ENCODE measurements around the gene SLC30A5.
"Not testable (repeated sequence)": the region's sequence is repeated elsewhere in the genome, so short reads cannot be mapped to it uniquely, and the experiment has no call there.

SLC30A5 gene

GRCh38 chr5:69093771-69094482 is at the start of gene SLC30A5:
SLC30A5 (plus strand) TSS chr5:69094014; CDS start chr5:69094256, 242 bp downstream.
- in situ Hi-C loops (cut with MboI; ENCODE audit: low sequenced_read_pairs): no loop called here

DNA sequence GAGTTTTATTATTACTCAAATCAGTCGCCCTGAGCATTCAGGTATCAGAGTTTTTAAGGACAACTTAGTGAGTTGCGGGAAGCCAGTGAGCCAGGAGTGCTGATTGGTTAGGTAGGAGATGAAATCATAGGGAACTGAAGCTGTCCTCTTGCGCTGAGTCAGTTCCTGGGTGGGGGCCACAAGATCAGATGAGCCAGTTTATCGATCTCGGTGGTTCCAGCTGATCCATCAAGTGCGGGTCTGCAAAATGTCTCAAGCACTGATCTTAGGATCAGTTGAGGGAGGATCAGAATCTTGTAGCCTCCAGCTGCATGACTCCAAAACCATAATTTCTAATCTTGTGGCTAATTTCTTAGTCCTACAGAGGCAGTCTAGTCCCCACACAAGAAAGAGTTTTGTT is 48.6 kb upstream of the SLC30A5 start:
- in situ Hi-C loops (cut with MboI; ENCODE audit: low sequenced_read_pairs): not testable (repeated sequence)

GRCh38 chr5:69046375-69046957 is 47.3 kb upstream of the SLC30A5 start:
- in situ Hi-C loops (cut with MboI; ENCODE audit: low sequenced_read_pairs): no loop called here

DNA sequence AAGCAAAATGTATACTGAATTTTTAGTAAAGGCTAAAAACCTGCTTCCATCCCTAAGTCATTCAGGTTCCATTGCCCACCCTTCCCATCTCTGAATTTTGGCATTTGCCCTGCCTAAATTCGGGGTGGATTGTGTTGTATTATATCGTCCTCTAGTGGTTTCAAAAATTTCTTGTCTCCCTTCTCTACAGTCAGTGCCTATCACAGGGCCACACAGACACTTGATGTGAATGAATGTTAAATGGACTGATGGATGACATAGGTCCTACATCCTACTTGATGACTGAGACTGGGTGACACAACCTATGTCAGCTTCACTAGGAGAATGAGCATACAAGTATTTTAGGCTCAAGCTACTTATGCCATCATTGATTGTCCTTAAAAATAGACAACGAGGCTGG is 45.6 kb upstream of the SLC30A5 start:
- in situ Hi-C loops (cut with MboI; ENCODE audit: low sequenced_read_pairs): no loop called here

DNA sequence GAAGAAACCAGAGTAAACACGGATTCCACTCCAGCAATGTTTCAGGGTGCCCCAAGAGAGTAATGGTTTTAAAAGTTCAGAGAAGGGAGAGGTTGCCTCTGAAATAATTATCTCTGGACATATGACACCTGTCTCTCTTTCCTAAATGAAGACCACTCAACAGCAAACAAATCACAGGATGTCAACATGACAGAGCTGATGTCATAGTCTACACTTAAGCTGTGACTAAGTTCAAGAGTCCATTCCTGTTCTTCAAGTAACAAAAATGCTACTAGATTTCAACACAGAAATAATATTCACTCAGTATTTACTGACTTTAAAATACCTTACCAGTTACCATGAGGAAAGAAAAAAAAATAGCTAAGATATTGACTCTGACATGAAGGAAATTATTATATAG is 44.7 kb upstream of the SLC30A5 start:
- in situ Hi-C loops (cut with MboI; ENCODE audit: low sequenced_read_pairs): no loop called here

DNA sequence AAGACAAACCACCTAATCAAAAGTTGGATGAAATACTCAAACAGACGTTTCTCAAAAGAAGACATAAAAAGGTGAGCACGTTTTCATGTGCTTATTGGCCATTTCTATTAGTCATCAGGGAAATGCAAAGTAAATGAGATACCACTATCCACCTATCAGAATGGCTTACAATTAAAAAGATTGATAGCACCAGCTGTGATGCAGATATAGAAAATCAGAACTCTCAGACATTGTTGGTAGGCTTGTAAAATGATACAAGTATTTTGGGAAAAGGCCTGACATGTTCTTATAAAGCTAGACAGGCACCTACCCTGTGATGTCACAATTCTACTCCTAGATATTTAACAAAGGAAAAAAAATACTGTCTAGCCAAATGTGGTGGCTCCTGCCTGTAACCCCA is 44.0 kb upstream of the SLC30A5 start:
- in situ Hi-C loops (cut with MboI; ENCODE audit: low sequenced_read_pairs): no loop called here

DNA sequence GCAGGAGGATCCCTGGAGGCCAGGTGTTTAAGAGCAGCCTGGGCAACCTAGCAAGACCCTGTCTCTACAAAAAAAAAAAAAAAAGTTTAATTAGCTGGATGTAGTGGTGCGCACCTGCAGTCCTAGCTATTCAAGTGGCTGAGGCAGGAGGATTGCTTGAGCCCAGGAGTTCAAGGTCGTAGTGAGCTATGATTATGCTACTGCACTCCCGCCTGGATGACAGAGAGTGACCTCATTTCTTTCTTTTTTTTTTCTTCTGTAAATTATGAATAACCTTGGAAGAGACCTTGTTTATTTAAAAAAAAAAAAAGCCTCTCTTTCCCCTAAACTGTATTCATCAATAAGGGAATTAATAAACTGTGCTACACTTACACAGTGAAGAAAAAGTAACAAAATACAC is 43.6 kb upstream of the SLC30A5 start:
- in situ Hi-C loops (cut with MboI; ENCODE audit: low sequenced_read_pairs): no loop called here

DNA sequence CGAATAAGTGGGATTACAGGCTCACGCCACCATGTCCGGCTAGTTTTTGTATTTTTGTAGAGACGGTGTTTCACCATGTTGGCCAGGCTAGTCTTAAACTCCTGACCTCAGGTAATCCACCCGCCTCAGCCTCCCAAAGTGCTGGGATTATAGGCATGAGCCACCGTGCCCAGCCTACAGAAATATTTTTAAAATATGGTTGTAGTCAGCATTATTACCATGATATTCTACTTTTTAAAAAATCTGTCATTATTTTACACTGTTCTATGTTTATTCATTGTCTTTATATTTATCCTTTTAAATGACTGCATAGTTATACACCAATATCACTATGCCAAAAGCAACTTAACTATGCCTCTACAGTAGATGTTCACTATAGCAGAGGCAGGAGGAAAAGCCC is 41.6 kb upstream of the SLC30A5 start:
- in situ Hi-C loops (cut with MboI; ENCODE audit: low sequenced_read_pairs): no loop called here

GRCh38 chr5:69074664-69075521 is 18.9 kb upstream of the SLC30A5 start:
- in situ Hi-C loops (cut with MboI; ENCODE audit: low sequenced_read_pairs): no loop called here

- in situ Hi-C loops (cut with MboI; ENCODE audit: low sequenced_read_pairs): no loop called here
These were observed 18.2 kb upstream of the SLC30A5 start for GRCh38 chr5:69075522-69076179.

- in situ Hi-C loops (cut with MboI; ENCODE audit: low sequenced_read_pairs): no loop called here
These were observed 14.8 kb upstream of the SLC30A5 start for GRCh38 chr5:69078921-69079540.

DNA sequence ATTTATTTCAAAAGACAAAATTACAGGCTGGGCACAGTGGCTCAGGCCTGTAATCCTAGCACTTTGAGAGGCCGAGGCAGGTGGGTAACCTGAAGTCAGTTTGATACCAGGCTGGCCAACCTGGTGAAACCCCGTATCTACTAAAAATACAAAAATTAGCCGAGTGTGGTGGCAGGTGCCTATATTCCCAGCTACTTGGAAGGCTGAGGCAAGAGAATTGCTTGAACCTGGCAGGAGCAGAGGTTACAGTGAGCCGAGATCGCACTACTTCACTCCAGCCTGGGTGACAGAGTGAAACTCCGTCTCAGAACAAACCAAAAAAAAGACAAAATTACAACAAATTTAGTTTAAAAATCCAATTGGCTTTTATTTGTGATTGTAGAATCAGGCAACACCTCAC is 14.3 kb upstream of the SLC30A5 start:
- in situ Hi-C loops (cut with MboI; ENCODE audit: low sequenced_read_pairs): no loop called here

DNA sequence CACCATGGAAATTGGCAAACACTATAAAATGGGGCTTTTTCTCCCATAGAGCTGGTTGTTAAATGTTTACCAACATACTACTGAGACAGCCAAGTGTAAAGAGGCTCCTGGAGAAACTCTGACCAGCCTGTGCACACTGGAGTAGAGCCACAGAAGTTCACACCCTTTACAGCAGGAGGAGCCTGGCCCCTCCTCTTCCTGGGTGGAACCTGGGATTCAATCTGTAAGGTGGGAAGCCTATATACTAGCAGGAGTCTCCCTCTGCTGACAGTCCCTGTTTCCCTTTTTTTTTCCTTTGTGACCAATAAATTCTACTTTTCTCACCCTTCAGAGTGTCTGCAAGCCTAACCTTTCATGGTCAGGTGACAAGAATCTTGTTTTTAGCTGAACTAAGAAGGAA is 10.4 kb upstream of the SLC30A5 start:
- in situ Hi-C loops (cut with MboI; ENCODE audit: low sequenced_read_pairs): no loop called here

GRCh38 chr5:69084195-69084594 is 9.6 kb upstream of the SLC30A5 start:
- in situ Hi-C loops (cut with MboI; ENCODE audit: low sequenced_read_pairs): no loop called here

DNA sequence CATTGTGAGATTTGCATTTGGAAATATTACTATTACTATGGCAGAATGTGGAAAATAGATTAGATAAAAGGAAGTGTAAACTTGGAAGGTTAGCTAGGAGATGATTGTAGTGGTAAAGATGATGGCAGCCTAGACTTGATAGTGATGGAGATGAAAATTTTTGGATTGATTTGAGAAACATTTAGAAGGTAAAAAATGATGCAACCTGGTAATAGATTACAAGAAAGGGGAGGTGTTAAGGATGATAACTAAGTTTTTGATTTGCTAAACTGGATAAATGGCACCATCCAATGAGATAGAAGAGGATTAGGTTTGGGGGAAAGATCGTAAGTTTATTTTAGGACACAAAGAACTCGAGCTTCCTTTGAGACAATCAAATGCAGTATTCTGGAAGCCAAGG is 8.9 kb upstream of the SLC30A5 start:
- in situ Hi-C loops (cut with MboI; ENCODE audit: low sequenced_read_pairs): no loop called here

- in situ Hi-C loops (cut with MboI; ENCODE audit: low sequenced_read_pairs): no loop called here
These were observed 7.6 kb upstream of the SLC30A5 start for GRCh38 chr5:69086206-69086605.

DNA sequence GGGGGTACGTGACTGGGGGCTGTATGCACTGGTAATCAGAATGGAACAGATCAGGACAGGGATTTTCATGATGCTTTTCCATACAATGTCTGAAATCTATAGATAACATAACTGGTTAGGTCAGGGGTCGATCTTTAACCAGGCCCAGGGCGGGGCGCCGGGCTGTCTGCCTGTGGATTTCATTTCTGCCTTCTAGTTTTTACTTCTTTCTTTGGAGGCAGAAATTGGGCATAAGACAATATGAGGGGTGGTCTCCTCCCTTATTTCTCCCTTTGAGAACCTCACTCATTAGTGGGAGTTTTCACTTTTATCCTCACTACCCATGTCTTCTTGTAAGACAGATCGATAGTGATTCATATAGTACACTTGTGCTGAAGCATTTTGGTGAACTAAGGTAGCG is 5.8 kb upstream of the SLC30A5 start:
- in situ Hi-C loops (cut with MboI; ENCODE audit: low sequenced_read_pairs): not testable (repeated sequence)

GRCh38 chr5:69090158-69090557 is 3.7 kb upstream of the SLC30A5 start:
- in situ Hi-C loops (cut with MboI; ENCODE audit: low sequenced_read_pairs): no loop called here

GRCh38 chr5:69091771-69092170 is 2.0 kb upstream of the SLC30A5 start:
- in situ Hi-C loops (cut with MboI; ENCODE audit: low sequenced_read_pairs): no loop called here

GRCh38 chr5:69092969-69093368 is 845 bp upstream of the SLC30A5 start:
- in situ Hi-C loops (cut with MboI; ENCODE audit: low sequenced_read_pairs): no loop called here

DNA sequence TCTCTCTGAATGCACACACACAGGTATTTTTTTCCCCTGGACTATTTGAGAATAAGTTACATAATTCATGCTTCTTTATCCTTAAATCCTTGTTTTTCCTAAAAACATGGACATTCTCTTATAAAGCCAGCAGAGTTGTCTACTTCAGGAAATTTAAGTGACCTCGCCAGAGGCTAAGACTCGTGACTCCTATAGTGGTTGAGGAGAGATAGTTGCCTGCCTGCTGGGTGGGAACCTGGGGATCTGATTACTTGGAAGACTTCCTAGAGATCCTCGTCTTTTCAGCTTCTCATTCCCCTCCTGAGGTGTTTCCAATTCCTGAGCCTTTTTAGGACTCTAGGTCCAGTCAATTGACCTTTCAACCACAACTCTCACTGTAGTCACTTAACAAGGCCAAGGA is 5.5 kb downstream of the SLC30A5 start:
- in situ Hi-C loops (cut with MboI; ENCODE audit: low sequenced_read_pairs): no loop called here

Data from HL-60/S4 treated with retinoic acid at 250 ng/mL for 4 days and 3 days (cell line).